ENCODE results near the gene JMJD8. TPM values are rescaled to one million over a fixed set of nuclear protein-coding genes. Genes with fewer than 3 reads are reported as not detected.

JMJD8 gene
- total RNA-seq, 4 donors from 2014 or later: 65.8 to 79.6 (median 71.8) TPM

DNA sequence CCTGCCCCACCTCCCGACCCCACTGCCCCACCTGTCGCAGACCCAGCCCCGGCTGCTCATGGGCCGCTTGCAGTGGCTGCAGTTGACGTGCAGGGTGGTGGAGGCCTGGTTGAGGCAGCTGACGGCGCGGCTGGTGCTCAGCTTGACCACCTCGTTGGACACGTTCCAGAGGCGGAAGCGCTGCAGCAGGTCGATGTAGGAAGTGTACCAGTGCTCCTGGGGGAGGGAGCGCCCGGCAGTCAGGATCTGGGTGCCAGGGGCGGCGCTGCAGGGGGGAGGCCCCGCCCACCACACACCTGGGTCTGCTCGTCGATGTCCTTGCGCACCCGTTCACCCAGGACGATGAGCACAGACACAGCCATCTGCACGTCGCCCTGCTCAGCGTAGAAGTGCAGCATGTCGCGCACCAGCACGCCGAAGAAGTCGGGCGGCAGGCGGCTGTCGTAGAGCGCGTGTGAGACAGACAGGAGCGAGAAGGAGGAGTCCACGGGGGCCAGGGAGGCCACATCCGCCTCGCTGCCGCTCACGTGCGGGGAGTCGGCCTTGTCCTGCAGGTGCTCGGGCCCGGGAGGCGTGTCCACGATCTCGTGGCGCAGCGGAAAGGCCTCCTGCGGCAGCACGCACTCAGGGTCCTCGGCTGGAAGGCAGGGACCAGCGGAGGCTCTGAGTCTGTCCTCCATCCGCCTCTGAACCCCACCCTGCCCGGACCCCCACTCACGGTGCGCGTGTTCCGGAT, 995 bp upstream of the JMJD8 start:
- no peak for ATAC-seq (ENCODE audit: low FRiP score)
- TF ChIP-seq, protein P1, sequence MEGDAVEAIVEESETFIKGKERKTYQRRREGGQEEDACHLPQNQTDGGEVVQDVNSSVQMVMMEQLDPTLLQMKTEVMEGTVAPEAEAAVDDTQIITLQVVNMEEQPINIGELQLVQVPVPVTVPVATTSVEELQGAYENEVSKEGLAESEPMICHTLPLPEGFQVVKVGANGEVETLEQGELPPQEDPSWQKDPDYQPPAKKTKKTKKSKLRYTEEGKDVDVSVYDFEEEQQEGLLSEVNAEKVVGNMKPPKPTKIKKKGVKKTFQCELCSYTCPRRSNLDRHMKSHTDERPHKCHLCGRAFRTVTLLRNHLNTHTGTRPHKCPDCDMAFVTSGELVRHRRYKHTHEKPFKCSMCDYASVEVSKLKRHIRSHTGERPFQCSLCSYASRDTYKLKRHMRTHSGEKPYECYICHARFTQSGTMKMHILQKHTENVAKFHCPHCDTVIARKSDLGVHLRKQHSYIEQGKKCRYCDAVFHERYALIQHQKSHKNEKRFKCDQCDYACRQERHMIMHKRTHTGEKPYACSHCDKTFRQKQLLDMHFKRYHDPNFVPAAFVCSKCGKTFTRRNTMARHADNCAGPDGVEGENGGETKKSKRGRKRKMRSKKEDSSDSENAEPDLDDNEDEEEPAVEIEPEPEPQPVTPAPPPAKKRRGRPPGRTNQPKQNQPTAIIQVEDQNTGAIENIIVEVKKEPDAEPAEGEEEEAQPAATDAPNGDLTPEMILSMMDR (IDR thresholded peaks at IDR 0.05): no peak
- DNase-seq (ENCODE audit: low spot score): no peak

DNA sequence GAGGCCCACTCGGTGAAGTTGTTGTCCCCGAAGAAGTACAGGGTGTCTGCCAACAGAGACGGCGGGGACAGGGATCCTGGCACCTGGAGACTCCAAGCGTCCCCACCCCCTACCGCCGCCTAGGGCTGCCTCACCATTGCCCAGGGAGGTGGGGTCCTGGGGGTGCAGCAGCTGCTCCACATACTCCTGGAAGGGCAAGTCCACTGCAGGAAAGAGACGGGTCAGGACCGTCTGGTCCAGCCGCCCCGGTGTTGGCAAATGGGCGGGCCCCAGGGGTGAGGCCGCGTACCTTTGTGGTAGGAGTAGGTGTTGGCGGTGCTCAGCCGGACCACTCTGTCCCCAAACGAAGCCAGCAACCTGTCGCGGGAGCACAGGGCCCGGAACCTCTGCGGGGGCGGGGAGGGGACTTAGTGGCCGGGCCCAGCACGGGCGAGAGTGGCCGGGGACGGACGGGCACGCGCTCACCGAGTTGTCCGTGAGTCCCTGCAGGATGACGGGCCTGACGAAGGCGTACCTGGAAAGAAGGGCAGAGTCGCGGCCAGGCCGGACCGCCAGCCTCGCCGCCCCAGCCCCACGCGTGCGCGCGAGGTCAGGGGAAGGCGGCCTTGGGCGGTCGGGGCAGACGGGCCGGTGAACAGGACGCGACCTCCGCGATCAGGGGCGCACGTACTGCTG, 601 bp downstream of the JMJD8 start:
- no peak for ATAC-seq (ENCODE audit: low FRiP score)
- TF ChIP-seq, protein P1 (IDR thresholded peaks at IDR 0.05): no peak
- no peak for DNase-seq (ENCODE audit: low spot score)

DNA sequence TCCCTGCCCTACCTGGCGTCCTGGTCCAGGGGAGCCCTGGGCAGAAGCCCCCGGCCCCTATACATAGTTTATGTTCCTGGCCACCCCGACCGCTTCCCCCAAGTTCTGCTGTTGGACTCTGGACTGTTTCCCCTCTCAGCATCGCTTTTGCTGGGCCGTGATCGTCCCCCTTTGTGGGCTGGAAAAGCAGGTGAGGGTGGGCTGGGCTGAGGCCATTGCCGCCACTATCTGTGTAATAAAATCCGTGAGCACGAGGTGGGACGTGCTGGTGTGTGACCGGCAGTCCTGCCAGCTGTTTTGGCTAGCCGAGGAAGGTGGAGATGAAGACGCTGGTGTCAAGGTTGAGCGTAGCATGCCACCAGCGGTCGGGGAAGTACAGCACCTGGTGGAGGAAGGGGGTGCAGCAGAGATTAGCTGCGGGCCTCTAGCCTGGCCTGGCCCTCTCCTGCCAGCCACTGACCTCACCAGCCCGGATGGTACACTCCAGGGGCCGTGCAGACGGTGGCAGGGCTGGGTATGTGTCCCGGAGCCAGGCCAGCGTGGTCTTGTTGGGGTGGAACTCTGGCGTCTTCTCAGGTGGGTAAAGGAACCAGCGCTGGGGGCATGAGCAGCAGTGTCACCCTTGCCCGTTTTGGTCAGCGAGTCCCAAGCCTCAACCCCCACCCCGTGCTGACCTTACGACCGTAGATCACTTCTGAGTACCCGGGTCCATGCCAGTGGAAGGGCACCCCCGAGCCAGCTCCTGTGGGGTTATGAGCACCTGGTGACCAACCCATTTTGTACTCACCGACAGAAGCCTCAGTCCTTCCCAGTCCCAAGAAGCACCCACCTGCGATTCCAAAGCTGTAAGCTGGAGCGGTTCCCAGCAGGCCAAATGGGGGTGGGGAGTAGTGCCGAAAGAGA, 1.4 kb downstream of the JMJD8 start:
- no peak for DNase-seq (ENCODE audit: low spot score)
- TF ChIP-seq, protein P1 (IDR thresholded peaks at IDR 0.05): no peak
- no peak for ATAC-seq (ENCODE audit: low FRiP score)

- no peak for DNase-seq (ENCODE audit: low spot score)
- ATAC-seq (ENCODE audit: low FRiP score): no peak
- TF ChIP-seq, protein P1 (IDR thresholded peaks at IDR 0.05): no peak
Measured at GRCh38 chr16:681746-682427, 2.2 kb downstream of the JMJD8 start.

- TF ChIP-seq, protein P1 (IDR thresholded peaks at IDR 0.05): no peak
- no peak for DNase-seq (ENCODE audit: low spot score)
- no peak for ATAC-seq (ENCODE audit: low FRiP score)
Measured at GRCh38 chr16:680967-681745, 3.0 kb downstream of the JMJD8 start.

GRCh38 chr16:680625-680945, 3.5 kb downstream of the JMJD8 start:
- DNase-seq (ENCODE audit: low spot score) (no peak), ATAC-seq (ENCODE audit: low FRiP score) (no peak)
- TF ChIP-seq, protein P1 (IDR thresholded peaks at IDR 0.05): no peak

Measured in omental fat pad (tissue), 4 donors.